ENCODE measurements around the gene CHKB.

The CHKB gene

DNA sequence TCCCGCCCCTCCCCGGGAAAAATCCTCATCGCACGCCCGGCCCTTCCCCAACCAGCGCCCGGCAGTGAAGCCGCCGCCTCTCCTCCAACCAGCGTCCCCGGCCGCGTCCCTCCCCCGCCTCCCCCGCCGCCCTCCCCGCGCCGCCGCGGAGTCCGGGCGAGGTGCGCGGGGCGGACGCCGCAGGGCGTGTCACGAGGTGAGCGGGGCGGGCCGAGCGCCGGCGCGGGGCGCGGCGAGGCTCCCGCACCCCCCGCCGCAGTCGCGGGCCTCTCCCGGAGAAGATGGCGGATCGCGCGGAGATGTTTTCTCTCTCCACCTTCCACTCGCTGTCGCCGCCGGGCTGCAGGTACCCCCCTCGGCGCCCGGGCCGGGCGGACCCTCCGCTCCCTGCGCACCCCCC, 17.9 kb upstream of the CHKB start, which contains the start of gene MAPK8IP2:
MAPK8IP2 (plus strand) TSS at position 256 of the 400 bp plus-strand sequence; CDS start at position 282, 26 bp downstream.
- peak in 4 of 56 donors; percentile 22 to 51 (median 35) for DNase-seq

DNA sequence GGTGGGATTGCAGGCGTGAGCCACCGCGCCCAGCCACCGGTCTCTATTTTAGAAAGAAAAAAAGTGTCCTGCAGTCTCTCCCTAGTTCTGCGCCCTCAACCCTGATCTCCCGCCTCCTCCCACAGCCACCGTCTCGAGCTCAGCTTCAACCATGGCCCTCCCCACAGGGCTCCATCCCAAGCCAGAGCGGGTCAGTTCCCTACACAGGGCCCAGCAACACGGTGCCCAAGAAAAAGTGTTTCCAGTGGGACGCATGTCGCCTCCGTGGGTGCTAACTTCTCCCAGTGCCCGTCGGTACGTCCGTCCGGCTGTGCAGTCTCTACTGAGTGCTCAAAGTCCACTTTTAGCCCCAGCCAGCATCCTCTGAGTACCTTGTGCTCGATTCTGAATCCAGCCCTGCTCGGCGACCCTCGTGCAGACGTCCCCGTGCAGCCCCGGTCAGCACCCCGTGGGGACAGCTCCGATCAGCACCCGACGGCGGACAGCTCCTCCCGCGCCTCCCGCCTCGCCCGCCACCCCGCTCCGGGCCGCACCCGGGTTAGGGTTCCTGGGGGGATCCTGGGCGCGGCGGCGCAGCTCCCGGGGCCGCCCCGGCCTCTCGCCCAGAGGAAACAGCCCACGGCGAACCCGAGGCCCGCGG, 17.3 kb upstream of the CHKB start:
- peak in 12 of 56 donors; percentile 21 to 50 (median 32) for DNase-seq

DNA sequence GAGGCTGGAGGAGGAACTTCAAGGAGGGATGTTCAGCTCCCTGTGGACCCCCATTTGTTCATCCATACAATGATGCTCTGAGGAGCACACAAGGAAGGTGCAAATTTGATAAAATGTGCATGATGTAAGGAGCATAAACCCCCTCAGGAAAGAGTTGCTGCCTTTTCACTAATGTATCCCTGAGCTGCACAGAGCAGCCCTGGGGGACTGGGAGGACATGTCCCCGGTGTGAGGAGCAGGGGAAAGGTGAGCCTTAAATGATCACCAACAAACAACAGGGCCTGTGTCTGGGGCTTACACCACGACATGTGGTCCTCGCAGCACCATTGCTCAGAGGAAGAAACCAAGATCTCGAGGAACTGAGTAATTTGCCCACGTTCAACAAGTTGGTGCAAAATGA, 14.4 kb upstream of the CHKB start:
- DNase-seq, result no peak

DNA sequence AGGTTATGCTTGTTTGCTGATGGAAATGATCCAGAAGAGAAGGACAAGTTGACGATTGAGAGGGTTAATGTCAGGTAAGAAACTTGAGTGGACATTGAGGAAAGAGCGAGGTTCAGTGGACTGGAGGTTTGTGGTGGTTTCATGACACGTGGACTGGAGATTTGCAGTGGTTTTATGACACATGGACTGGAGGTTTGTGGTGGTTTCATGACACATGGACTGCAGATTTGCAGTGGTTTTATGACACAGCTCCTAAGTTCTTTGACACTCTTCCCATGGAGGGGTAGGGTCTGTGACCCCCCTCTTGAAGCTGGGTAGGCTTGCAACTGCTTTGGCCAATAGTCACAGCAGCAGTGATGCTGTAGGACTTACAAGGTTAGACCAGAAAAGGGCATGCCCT, 12.5 kb upstream of the CHKB start:
- no peak for DNase-seq

DNA sequence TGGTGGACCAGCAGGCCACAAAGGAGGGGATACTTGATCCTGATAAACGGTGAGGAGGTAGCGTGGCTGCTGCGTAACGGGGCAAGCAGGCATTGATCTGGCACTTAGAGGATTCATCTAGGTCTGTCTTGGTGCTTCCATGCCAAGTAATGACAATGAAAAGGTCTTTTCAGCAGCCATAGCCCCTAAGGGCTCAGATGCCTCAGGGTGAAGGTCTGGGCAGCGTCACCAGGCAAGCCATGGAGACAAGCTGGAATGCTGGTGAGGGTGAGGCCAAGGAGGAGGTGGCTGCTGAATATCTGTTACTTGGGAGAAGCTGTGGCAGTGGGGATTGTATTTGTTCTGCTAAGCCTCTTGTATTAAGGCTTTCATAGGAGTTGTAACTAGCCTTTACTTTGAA, 4.8 kb upstream of the CHKB start:
- DNase-seq, result no peak

DNA sequence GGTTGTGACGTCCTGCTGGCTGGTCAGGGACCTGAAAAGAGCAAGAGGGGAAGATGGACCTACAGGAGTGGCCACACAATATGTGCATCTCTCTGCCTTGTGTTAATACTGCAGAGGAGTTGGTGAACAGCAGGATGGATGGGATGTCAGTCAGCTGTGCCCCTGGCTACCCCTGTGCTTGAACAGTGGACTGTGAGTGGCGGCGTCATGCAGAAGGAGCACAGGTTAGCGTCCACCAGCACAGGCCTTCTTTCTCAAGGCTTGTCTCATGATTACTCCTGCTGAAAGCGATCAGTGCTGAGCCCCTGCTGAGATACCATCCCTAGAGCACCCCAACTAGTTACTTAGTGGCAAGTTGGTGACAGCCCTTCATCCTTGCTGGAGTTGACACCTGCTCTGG, 3.8 kb upstream of the CHKB start:
- no peak for DNase-seq

DNA sequence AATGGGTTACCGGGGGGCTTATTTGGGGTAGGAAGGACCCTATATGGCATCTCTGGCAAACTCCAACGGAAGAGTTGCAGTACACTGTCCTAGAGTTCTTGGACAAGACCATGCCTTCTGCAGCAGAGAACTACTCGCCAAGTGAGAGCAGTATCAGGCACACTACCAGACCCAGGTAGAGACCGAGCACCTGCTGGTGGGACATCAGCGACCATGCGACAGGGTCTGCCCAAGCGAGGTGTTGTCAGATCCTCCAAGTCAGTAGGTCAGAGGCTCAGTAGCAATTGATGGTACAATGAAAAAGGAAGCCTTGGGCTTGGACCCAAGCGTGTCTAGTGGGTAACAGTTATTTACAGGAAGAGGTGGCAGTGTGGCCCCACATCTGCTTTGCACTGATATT, 3.1 kb upstream of the CHKB start:
- no peak for DNase-seq

DNA sequence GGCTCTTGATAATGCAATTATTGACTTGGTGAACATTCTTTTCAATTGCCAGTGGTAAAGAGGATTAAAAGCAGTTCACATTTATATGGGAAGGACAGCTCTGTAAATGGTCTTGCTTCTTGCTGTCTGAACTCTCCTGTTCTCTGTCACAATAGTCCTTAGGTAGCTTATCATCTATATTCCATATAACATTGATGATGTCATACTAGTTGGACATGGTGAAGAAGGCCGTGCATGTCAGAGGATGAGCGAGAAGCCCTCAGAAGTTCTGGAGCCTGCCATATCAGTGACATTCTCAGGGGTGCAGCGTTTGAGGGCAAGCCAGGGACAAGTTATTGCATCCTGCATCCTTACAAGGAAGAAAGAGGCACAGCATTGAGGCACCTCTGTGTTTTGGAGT, 2.6 kb upstream of the CHKB start:
- DNase-seq, result no peak

DNA sequence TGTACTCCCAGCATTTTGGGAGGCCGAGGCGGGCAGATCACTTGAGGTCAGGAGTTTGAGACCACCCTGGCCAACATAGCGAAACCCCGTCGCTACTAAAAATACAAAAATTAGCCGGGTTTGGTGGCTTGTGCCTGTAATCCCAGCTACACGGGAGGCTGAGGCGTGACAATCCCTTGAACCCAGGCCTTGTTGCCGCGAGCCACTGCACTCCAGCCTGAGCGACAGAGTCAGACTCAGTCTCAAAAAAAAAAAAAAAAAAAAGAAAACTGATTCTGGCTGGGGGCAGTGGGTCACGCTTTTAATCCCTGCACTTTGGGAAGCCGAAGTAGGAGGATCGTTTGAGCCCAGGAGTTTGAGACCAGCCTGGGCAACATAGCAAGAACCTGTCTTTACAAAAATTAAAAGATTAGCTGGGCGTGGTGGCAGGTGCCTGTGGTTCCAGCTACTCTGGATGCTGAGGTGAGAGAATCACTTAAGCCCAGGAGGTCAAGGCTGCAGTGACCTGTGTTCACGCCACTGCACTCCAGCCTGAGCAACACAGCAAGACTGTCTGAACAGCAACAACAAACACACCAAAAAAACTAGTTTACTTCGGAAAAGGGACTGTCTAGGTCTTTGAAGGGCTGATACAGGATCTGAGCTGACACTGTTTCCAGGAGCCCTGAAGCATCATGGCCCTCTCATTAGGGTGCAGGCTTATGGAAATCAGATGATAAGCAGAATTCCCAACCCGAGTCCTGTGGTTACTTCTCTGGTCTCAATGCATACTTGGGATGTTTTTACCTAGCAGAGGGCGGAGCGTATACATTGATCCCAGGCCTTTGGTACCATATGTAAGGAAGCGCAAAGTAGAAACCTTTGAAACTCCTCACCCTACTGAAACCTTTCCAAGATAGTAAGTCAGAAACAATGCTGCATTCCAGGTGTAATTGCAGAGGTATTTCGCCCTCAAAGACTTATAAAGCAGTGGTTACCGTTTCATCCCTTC, 1.8 kb upstream of the CHKB start:
- no peak for DNase-seq

DNA sequence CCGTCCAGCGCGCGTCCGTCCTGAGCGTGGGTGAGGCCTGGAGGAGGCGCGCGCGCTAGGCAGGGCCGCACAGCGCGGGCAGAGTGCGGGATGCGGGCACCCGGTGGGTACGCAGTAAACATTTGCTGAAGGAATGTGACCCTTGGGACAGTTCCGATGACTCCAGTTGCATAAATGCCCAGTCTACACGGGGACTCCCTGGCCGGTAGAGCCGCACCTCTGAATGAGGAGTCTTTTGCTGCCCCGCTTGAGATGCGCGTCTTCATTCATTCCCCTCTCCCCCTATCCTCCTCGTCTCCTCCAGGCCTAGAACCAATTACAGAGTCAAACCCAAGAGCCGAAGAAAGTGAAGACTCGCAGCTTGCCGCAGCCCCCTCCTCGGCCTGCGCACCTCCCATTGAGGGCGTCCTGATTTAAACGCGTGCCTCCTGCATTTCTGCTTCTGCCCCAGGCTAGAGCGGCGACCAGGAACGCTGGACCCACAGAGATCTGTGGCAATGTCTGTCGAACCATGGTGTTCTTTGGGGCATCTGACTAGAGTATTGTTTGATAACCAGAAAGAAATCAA, 729 bp upstream of the CHKB start:
- no peak for DNase-seq

DNA sequence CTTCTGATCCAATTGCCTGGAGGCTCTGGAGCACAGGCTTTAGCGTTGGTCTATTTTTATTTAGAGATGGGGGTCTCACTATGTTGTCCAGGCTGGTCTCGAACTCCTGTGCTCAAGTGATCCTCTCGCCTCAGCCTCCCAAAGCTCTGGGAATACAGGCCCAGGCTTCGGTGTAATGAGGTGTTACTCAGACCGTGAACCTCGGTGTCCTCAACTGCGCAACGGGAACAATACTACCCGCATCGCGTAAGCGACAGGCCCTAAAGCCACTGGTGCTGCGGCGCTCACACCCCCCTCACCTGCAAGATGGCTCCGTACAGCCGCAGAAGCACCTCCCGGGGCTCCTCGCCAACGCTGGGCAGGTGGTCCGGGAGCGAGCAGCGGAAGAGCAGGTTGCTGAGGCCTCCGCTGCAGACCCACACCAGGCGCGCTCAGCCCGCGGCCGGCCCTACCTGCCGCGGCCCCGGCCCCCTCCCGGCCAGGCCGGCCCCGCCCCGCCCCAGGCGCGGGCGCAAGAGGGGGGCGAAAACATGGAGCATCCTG, 628 bp downstream of the CHKB start:
- DNase-seq, result peak in 2 of 56 donors; percentile 43 to 58

DNA sequence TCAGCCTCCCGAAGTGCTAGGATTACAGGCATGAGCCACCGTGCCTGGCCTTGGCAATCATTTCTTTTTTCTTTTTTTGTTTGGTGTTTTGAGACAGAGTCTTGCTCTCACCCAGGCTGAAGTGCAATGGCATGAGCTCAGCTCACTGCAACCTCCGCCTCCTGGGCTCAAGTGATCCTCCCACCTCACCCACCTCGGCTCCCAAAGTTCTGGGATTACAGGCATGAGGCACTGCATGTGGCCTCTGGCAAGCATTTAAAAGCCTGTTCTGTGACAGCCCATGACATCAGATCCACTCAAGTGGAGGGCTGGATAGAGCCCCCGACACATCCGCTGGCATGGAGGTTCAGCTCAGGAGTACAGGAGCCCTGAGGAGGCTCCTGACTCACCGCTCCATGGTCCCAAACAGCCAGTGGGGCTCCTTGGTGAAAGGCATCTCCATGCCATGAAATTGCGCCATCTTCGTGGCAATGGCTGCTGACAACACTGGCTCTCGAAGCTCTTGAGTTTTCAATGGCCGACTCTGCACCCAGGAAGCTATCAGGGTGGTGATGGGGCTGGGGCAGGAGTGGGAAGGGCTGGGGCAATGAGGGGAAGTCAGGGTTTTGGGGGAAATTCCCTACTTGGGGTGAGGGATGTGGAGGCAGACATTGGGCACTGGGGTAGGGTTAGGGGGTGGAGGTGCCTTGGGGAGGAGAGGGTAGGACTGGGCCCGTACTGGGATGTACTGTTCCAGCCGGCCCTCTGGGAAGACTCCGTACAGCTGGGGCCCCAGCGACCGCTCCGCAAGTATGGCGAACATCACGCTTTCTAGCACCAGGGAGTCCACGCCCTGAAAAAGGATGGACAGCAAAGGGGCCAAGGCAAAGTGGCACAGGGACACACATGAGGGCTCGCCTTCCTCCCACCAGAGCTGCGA, 1.4 kb downstream of the CHKB start:
- no peak for DNase-seq

DNA sequence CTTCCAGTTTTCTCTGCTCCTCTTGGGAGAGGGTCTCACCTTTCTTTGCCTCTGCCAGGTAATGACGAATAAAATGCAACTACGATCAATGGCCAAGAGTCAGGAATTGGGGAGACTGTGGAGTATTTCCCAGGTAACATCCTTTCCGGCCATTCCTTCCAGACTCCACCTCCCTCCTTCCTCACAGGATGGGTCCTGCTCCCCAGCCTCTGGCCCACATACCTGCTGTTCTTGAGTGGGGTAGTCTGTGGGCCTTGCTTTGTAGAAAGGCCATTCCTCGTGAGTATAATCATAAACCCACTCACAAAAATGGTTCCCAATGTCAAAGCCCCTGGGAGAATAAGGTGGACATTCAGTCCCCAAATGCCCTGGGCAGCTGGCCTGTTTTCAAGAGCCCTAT, 2.9 kb downstream of the CHKB start:
- DNase-seq, result no peak

DNA sequence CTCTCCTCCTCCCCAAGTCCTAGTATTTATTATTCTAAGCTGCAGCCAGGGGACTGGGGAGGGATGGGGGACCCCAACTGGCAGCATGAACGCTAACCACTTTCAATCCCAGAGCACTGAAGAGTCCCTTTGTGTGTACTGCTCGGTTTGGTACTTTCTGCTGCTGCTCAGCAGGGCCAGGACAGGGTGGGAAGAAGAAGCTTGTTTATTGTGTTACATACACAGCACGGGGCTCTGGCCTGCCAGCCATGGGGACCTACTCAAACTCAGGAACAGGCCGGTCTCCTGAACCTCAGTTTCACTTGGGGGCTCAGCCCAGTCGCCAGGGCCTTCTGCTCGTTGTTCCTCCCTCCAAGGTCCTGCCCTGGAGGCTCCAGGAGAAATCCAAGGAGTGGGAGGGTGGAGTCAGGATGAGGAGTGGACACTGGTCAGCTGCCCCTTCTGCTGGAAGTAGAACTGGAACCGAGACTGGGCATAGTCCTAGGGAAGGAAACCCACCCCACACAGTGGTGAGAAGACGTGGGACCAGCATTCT, 3.8 kb downstream of the CHKB start:
- no peak for DNase-seq

DNA sequence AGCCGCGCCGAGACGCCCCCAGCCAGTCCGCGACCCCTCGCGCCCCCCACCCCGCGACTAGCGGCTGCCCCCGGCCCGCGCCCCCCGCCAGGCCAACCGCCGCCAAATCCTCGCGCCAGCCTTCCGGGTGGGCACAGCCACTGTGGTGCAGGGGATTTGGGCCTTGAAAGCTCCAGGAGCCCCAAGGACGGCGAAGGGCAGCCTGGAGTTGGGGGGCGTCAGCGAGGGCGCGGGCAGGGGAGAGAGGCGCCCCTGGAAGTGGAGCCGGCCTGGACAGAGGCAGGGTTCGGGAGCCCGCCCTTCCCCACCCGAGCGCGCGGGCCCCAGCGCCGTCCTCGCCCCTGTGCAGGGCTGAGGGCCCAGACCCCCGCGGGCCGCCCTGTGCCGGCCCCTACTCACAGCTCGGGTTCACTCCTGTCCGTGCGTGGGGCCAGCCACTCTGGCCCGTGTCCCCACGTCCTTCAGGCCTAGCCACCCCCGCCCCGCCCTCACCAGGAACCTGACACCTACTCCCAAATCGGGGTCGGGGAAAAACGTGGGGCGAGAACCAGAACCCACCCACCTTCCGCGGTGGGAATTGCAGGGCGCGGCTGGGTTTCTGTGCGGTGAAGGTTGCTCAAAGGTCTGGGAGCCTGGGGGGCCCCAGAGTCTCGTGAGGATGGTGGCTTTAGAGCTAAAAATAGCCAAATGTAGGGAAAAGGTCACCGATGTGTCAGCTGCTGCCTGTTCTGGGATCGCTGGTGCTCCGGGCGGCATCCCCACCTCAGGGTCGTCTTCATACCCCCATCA, 4.5 kb downstream of the CHKB start, which contains the start of gene CPT1B:
CPT1B (minus strand) TSS at position 441 of the 789 bp plus-strand sequence. CDS start 512 bp downstream, outside the sequence.
- no peak for DNase-seq

DNA sequence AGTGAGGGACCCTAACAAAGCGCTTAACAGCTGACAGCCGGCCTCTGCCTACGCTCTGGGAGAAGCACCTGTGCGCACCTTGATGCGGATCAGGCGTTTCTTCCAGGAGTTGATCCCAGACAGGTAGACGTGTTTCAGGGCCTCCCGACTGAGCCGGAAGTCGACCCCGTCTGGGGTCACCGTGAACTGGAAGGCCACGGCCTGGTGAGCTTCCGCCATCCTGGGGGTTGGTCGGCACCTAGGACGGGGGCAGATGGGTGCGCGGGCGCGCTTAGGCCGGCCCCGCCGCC, 5.0 kb downstream of the CHKB start:
- no peak for DNase-seq

DNA sequence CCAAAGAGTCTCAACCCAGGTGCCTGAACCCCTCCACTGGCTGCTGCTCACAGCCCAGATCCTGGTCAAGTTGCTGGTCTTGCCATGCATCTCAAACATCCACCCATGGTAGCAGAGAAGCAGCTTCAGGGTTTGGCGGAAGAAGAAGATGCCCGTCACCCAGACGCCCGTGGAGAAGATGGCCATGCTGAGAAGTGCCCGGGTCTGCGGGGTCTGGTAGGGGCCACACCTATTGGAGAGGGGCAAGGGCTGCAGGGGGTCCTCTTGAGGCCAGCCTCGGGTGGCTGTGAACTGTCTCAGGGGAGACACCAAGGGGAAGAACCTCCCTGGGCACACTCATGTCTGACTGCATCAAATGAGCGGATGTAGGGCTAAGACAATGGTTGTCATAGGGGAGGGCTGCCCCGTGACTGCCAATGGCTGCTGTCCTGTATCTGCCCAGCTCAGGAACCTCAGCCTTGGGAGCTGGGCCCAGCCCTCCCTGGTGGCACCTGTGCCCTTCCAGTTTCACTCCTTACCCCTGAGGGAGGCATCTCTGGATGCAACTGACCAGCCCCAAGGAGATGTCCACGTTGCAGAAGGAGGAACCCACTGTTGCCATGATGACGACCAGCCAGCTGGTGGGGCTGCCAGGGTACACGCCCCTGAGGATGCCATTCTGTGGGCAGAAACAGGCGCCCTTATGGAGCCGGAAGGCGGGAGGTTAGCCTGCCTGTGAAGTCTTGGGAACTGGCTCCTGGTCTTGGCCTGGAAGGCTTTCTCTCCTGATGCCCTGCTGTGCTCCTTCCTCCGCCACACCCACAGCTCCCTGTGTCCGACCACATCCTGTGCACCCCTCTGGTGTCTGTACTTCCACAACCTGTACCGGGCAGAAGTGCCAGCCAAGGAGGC, 5.6 kb downstream of the CHKB start:
- DNase-seq, result no peak

DNA sequence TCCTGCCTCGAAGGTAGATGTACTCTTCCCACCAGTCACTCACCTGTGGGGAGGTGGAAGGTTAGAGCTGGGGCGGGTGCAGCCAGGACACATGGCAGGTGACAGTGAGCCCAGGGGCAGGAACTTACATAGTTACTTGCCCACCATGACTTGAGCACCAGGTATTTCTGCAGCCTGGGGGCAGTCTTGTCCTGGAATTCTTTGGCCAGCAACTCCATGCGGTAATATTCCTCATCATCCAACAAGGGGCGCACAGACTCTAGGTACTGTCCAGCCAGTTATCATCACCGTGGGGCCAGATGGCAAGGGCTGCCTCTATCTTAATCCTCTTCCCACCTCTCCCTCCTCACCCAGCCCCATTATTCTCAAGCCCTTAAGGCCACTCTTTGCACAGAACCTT, 6.6 kb downstream of the CHKB start:
- DNase-seq, result no peak

Measured in amygdala (tissue), 56 donors.